NCI-H748 (cell line): ENCODE data around the gene CMTM8.

Experiments used
- DNase-seq: peaks from one replicate; lab custom pipeline; 2025; ENCODE audit not compliant: unreplicated experiment; lab: John Stamatoyannopoulos, UW

Gene CMTM8

GRCh38 chr3:32325927-32326326, 87.4 kb downstream of the CMTM8 start:
- DNase-seq: no peak

- DNase-seq: no peak
Observed at GRCh38 chr3:32326795-32327194, 88.3 kb downstream of the CMTM8 start.

- DNase-seq: no peak
Observed at GRCh38 chr3:32334675-32335074, 96.2 kb downstream of the CMTM8 start.

- no peak for DNase-seq
Observed at GRCh38 chr3:32335365-32336112, 97.1 kb downstream of the CMTM8 start.

GRCh38 chr3:32336113-32336498, 97.6 kb downstream of the CMTM8 start:
- DNase-seq: no peak

GRCh38 chr3:32337505-32337904, 99.0 kb downstream of the CMTM8 start:
- no peak for DNase-seq

GRCh38 chr3:32340039-32340438, 101.6 kb downstream of the CMTM8 start:
- DNase-seq: peak; percentile 67

- peak; percentile 19 for DNase-seq
Observed at GRCh38 chr3:32340611-32341365, 102.3 kb downstream of the CMTM8 start.

- no peak for DNase-seq
Observed at GRCh38 chr3:32347343-32348125, 109.1 kb downstream of the CMTM8 start.

GRCh38 chr3:32349184-32349583, 110.7 kb downstream of the CMTM8 start:
- no peak for DNase-seq

GRCh38 chr3:32352563-32352962, 114.1 kb downstream of the CMTM8 start:
- DNase-seq: no peak

GRCh38 chr3:32353351-32353750, 114.9 kb downstream of the CMTM8 start:
- DNase-seq: no peak

- DNase-seq: peak; percentile 72
Observed at GRCh38 chr3:32354362-32354778, 115.9 kb downstream of the CMTM8 start.

- no peak for DNase-seq
Observed at GRCh38 chr3:32355751-32356291, 117.3 kb downstream of the CMTM8 start.

- DNase-seq: no peak
Observed at GRCh38 chr3:32359766-32360492, 121.4 kb downstream of the CMTM8 start.

- no peak for DNase-seq
Observed at GRCh38 chr3:32360493-32360827, 122.0 kb downstream of the CMTM8 start.

- no peak for DNase-seq
Observed at GRCh38 chr3:32366638-32367397, 128.3 kb downstream of the CMTM8 start.

- no peak for DNase-seq
Observed at GRCh38 chr3:32367442-32367841, 129.0 kb downstream of the CMTM8 start.

GRCh38 chr3:32371461-32372212, 133.2 kb downstream of the CMTM8 start:
- DNase-seq: no peak

GRCh38 chr3:32372213-32372490, 133.7 kb downstream of the CMTM8 start:
- no peak for DNase-seq
